Keratinocyte (primary cell): ENCODE results near the gene FBXO15.

Source experiments
- CTCF ChIP-seq, 3 experiments: IDR thresholded peaks in 1 of 3; conservative IDR thresholded peaks in 1 of 3; optimal IDR thresholded peaks in 1 of 3; 2 replicates in 2 of 3; 3 replicates in 1 of 3; pipeline versions ENCODE3 to v1.5.1; 2011; ENCODE audit warnings: low read length in 3 of 3, mild to moderate bottlenecking in 3 of 3, moderate library complexity in 2 of 3, control low read depth in 1 of 3, inconsistent platforms in 1 of 3; ENCODE audit not compliant: insufficient read depth in 2 of 3; ENCODE audit errors: extremely low read depth in 1 of 3
- EZH2 ChIP-seq: IDR thresholded peaks from one replicate; pipeline ENCODE4 v1.6.1; 2012; ENCODE audit warnings: inconsistent platforms, mild to moderate bottlenecking, low read length, moderate library complexity

GRCh38 chr18:74196220-74197119, 48.8 kb upstream of the FBXO15 start:
- TF ChIP-seq CTCF (optimal IDR thresholded peaks at IDR 0.05 in 1 of 3, IDR thresholded peaks at IDR 0.05 in 1 of 3, conservative IDR thresholded peaks at IDR 0.05 in 1 of 3; ENCODE audit: extremely low read depth in 1 of 3, insufficient read depth in 2 of 3, low read length in 3 of 3) (peak; percentile 61 to 82 (median 78)), EZH2 (no peak)
